Activated CD8-positive, alpha-beta memory T cell treated with anti-CD3 and anti-CD28 coated beads for 1 hour (primary cell): Measurements from ENCODE around the gene CELSR1.
A peak's percentile ranks its signal among the peaks of the same experiment; 100 is the strongest.
"Not testable (repeated sequence)": the region's sequence is repeated elsewhere in the genome, so short reads cannot be mapped to it uniquely, and the experiment has no call there.

Experiments
- DNase-seq, 2 donors: peaks; one replicate each; pipeline ENCODE4 v3.0.0-alpha.2; 2020; ENCODE audit warnings: low read depth in 1 of 2; ENCODE audit errors: extremely low read depth in 1 of 2

The CELSR1 gene

GRCh38 chr22:46335201-46336118, 202.0 kb downstream of the CELSR1 start, which contains the start of gene TRMU:
Gene TRMU (plus strand): TSS chr22:46335714. CDS start chr22:46335765, 51 bp downstream.
- DNase-seq = peak; percentile 20 to 60

GRCh38 chr22:46331496-46331895, 205.9 kb downstream of the CELSR1 start:
- no peak for DNase-seq

- DNase-seq = no peak
Observed at GRCh38 chr22:46330426-46330825, 207.0 kb downstream of the CELSR1 start.

- no peak for DNase-seq
Observed at GRCh38 chr22:46329616-46330015, 207.8 kb downstream of the CELSR1 start.

- no peak for DNase-seq
Observed at GRCh38 chr22:46328797-46329196, 208.6 kb downstream of the CELSR1 start.

GRCh38 chr22:46327691-46328465, 209.5 kb downstream of the CELSR1 start:
- DNase-seq = no peak

- DNase-seq = no peak
Observed at GRCh38 chr22:46326066-46326680, 211.2 kb downstream of the CELSR1 start.

DNA sequence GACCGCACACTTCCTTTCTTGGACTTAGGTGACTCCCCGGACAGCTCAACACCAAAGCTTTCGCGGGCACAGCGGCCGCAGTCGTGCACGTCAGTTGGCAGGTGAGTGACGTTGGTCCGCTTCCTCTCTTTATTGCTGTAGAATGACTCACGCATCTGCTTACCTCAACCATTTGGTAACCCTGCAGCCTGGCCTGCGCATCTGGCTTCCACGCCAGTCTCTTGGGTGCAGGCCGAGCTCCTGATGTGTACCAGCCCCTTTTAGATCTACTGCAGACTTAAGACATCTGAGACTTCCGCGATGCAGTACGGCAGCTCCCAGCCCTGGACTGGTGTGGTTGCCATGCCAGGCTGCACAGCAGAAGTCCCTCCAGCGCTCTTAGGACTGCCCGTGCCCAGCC, 214.3 kb downstream of the CELSR1 start:
- no peak for DNase-seq

DNA sequence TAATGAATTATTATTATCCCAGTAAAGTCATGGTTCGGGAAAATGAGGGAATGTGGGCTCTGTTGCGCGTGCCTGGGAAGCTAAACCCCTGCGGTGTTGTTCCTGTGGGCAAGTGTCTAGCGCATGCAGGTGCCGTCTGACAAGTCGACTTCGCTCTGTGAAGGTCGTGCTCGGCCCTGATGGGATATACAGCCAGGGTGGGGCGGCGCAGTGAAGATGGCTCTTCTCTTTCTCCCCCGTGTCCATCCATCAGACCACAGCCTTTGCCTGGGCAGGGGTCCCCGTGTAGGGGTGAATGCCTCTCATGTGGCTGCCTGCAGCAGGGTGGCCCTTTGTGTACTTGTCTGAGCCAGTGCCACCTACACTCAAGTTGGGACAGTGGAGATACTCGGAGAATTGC, 214.7 kb downstream of the CELSR1 start:
- no peak for DNase-seq

GRCh38 chr22:46320716-46321386, 216.6 kb downstream of the CELSR1 start:
- DNase-seq = no peak

DNA sequence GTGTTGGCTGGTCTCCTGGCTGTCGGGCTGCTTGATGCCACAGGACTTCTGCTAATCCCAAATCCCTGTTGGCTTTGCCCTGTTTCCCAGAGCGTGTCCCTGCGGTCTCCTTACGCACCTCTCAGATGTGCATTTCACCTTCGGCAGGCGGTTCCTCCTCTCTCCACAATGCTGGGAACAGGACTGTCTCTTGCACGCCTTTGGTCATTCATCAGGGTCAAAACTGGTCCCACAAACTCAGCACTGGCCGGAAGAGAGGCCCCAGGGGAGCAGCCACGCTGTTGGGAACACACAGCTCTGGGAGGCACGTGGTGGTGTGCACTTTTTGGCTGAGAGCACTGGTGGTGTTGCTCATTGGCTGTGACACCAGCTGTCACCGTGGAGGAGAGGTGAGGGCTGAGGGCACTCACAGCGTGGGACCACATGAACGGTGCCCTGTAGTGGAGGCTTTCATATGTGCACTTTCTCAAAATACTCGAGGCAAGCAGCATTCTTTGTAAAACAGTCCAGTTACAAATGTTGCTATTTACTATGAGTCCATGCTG, 217.2 kb downstream of the CELSR1 start:
- no peak for DNase-seq

GRCh38 chr22:46319319-46319718, 218.1 kb downstream of the CELSR1 start:
- no peak for DNase-seq

- no peak for DNase-seq
Observed at GRCh38 chr22:46318576-46318975, 218.8 kb downstream of the CELSR1 start.

DNA sequence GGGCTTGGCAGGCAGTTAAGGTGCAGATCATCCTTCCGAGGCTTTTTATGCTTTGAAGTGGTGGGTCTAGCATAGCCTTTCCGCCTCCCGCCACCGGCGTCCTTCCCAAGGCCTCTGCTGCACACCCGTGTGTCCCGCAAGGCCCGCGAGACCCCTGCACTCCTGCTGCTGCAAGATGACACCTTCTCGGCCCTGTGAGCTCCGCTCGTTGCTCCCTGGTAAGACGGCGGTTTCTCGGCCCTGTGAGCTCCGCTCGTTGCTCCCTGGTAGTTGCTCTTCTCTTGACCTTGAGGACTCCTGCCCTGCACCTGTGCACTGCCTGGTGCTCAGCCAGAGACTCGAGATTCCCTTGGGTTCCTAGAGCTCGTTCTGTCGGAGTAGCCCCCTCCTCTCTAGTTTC, 219.8 kb downstream of the CELSR1 start:
- DNase-seq = no peak

DNA sequence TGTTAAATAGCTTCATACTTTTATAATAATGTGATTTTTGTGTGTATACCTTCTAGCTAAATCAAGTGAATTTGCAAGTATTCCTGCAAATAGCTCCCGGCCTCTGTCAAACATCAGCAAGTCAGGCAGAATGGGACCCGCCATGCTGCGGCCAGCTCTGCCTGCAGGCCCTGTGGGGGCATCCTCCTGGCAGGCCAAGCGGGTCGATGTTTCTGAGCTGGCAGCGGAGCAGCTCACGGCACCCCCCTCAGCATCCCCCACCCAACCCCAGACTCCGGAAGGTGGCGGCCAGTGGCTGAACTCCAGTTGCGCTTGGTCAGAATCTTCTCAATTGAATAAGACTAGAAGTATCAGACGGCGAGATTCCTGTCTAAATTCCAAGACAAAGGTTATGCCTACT, 221.4 kb downstream of the CELSR1 start:
- DNase-seq = no peak

DNA sequence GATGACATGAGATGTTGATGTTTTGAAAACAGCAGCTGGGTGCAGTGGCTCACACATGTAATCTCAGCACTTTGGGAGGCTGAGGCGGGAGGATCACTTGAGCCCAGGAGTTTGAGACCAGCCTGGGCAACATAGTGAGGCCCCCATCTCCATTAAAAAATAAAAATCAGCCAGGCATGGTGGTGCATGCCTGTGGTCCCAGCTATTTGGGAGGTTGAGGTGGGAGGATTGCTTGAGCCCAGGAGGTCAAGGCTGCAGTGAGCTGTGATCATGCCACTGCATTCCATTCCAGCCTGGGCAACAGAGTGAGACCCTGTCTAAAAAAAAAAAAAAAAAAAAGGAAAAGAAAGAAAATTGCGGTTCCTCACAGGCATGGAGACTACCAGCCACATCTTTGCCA, 224.6 kb downstream of the CELSR1 start:
- not testable (repeated sequence) for DNase-seq

DNA sequence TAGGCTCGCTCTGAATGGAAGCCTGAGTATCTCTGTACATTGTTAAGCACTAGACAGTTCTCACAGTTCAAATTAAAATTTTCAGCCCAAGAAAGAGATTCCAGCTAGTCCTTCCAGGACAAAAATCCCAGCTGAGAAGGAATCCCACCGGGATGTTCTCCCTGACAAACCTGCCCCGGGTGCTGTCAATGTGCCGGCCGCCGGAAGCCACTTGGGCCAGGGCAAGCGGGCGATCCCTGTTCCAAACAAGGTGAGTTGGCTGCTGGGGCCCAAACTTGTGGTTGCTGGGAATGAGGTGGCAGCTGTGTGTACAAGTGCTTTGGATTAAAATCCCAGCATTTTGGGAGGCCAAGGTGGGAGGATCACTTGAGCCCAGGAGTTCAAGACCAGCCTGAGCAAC, 225.4 kb downstream of the CELSR1 start:
- DNase-seq = no peak
